Left lung (tissue), 14 donors: ENCODE results near the gene RNASEH2A. TPM values are rescaled to one million over a fixed set of nuclear protein-coding genes. Genes with fewer than 3 reads are reported as not detected.

Experiments
- ATAC-seq: fragments of 200-7000 bp; cut with Tn5 transposase; one replicate; pipeline ENCODE4 v1.9.1; 2020; ENCODE audit warnings: moderate library complexity
- DNase-seq, 4 donors: peaks; one replicate each; pipeline ENCODE4 v3.0.0-alpha.2; 2013 to 2020
- H3K27ac ChIP-seq, 2 donors: fragments of 200-600 bp; sonication (generic) in 1 of 2; one replicate each; pipeline versions ENCODE4 v1.5.0 to v1.8.0; 2020 to 2021
- H3K27me3 ChIP-seq, 2 donors: fragments of 200-600 bp; sonication (generic) in 1 of 2; one replicate each; pipeline versions ENCODE4 v1.5.0 to v1.8.0; 2020 to 2021
- H3K36me3 ChIP-seq, 2 donors: fragments of 200-600 bp; sonication (generic) in 1 of 2; one replicate each; pipeline versions ENCODE4 v1.5.0 to v1.8.0; 2020 to 2021
- H3K4me1 ChIP-seq, 2 donors: fragments of 200-600 bp; one replicate each; pipeline ENCODE4 v1.8.0; 2021
- H3K4me3 ChIP-seq, 2 donors: fragments of 200-600 bp; sonication (generic) in 1 of 2; one replicate each; pipeline versions ENCODE4 v1.5.0 to v1.8.0; 2020 to 2021; ENCODE audit warnings: mild to moderate bottlenecking in 1 of 2
- H3K9me3 ChIP-seq, 2 donors: fragments of 200-600 bp; sonication (generic) in 1 of 2; one replicate each; pipeline versions ENCODE4 v1.5.0 to v1.8.0; 2020 to 2021
- intact Hi-C, 2 donors: fragments of 100-400 bp; cut with DNase I; formaldehyde crosslinking; loops; one replicate each; pipeline versions ENCODE4 v1.11.2 to v1.14.2; 2022
- long read RNA-seq, 12 donors: library from polyadenylated mRNA in 2 of 12; unstranded in 2 of 12; transcript quantifications; one replicate each; pipeline ENCODE4 v2.0.0 and lab custom pipeline, GENCODE V29; 2019 to 2026
- polyA plus RNA-seq, 6 donors: library from polyadenylated mRNA; unstranded; fragments of 120-200 nt; gene quantifications; one replicate each; pipeline ENCODE4 v1.2.1, GENCODE V29; 2013; ENCODE audit not compliant: insufficient read length in 6 of 6
- total RNA-seq, 2 donors: library from RNA; stranded (reverse); fragmentation: NEBNext Ultra II Directional; extraction: Animal tissue kit (Norgen Biotek cat#: 25700); gene quantifications; one replicate each; pipeline ENCODE4 v1.2.1, GENCODE V29; 2021
- TF ChIP-seq, protein P1 (sequence below), 2 donors: fragments of 200-600 bp; sonication (generic) in 1 of 2; IDR thresholded peaks; one replicate each; pipeline versions ENCODE4 v1.5.0 to v1.8.0; 2021; ENCODE audit warnings: antibody characterized with exemption in 2 of 2
- donor health status: DM: no; HTN: yes; CAD: no.
- donor health status: DM: no; HTN: no; CAD: no.

The RNASEH2A gene
- 10 to 100 TPM; 10.9 to 16.6 TPM for total RNA-seq
- 10 to 100 TPM; 29.1 to 47.4 (median 34.3) TPM for polyA plus RNA-seq
- long read RNA-seq, donor 1, transcript RNASEH2A-201 (8 exons, 2,753 nt): major isoform, 34 of 38 reads
- long read RNA-seq, donor 1, partial matches to known transcripts: 0 of 38 reads
- long read RNA-seq, donor 1, other reads (novel, unspliced or antisense): 0 of 38 reads
- long read RNA-seq, donor 2, transcript RNASEH2A-201 (8 exons, 2,753 nt): major isoform, 15 of 15 reads
- long read RNA-seq, donor 2, partial matches to known transcripts: 0 of 15 reads
- long read RNA-seq, donor 2, other reads (novel, unspliced or antisense): 0 of 15 reads
- long read RNA-seq, donor 3, transcript RNASEH2A-201 (8 exons, 2,753 nt): major isoform, 11 of 14 reads
- long read RNA-seq, donor 3, partial matches to known transcripts: 0 of 14 reads
- long read RNA-seq, donor 3, other reads (novel, unspliced or antisense): 0 of 14 reads
- long read RNA-seq, donor 4, transcript RNASEH2A-201 (8 exons, 2,753 nt): major isoform, 17 of 19 reads
- long read RNA-seq, donor 4, partial matches to known transcripts: 1 of 19 reads
- long read RNA-seq, donor 4, other reads (novel, unspliced or antisense): 0 of 19 reads
- long read RNA-seq, donor 5, transcript RNASEH2A-201 (8 exons, 2,753 nt): major isoform, 14 of 17 reads
- long read RNA-seq, donor 5, partial matches to known transcripts: 0 of 17 reads
- long read RNA-seq, donor 5, other reads (novel, unspliced or antisense): 0 of 17 reads
- long read RNA-seq, donor 6, transcript RNASEH2A-201 (8 exons, 2,753 nt): major isoform, 25 of 27 reads
- long read RNA-seq, donor 6, partial matches to known transcripts: 0 of 27 reads
- long read RNA-seq, donor 6, other reads (novel, unspliced or antisense): 0 of 27 reads
- long read RNA-seq, donor 7, transcript RNASEH2A-201 (8 exons, 2,753 nt): major isoform, 7 of 7 reads
- long read RNA-seq, donor 7, partial matches to known transcripts: 0 of 7 reads
- long read RNA-seq, donor 7, other reads (novel, unspliced or antisense): 0 of 7 reads
- long read RNA-seq, donor 8, transcript RNASEH2A-201 (8 exons, 2,753 nt): major isoform, 13 of 16 reads
- long read RNA-seq, donor 8, partial matches to known transcripts: 0 of 16 reads
- long read RNA-seq, donor 8, other reads (novel, unspliced or antisense): 0 of 16 reads
- long read RNA-seq, donor 9: 0 reads
- long read RNA-seq, donor 10, transcript RNASEH2A-201 (8 exons, 2,753 nt): major isoform, 36 of 37 reads
- long read RNA-seq, donor 10, partial matches to known transcripts: 0 of 37 reads
- long read RNA-seq, donor 10, other reads (novel, unspliced or antisense): 1 of 37 reads
- long read RNA-seq, donor 11: 0 reads
- long read RNA-seq, donor 12, transcript RNASEH2A-201 (8 exons, 2,753 nt): major isoform, 15 of 18 reads
- long read RNA-seq, donor 12, partial matches to known transcripts: 0 of 18 reads
- long read RNA-seq, donor 12, other reads (novel, unspliced or antisense): 0 of 18 reads

DNA sequence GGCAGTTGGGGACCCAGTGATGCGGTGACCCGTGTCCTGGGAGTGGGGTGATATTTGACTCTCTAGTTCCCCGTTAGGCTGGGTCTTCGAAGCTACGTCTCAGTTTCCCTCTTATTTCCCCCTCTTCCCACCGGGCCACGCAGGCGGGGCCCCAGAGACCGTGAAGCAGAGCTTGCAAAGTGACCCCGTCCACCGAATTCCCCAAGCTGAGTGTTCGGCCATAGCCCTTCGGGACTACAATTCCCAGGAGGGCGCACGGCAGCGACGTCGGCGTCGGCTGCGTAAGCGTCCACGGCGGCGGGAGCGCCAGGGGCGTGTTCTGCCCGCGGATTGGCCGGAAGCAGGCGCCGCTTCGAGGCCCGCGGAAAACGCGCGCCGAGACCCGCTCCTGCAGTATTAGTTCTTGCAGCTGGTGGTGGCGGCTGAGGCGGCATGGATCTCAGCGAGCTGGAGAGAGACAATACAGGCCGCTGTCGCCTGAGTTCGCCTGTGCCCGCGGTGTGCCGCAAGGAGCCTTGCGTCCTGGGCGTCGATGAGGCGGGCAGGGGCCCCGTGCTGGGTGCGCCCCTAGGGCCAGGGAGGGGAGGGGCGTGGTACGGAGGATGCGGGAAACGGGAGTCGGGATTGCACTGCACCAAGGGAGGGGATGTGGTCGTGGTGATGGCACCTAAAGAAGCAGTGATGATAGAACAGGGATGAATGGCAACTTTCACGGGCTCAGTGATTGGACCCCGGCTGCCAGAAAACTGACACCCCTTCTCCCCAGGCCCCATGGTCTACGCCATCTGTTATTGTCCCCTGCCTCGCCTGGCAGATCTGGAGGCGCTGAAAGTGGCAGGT, at the start of gene RNASEH2A:
RNASEH2A (plus strand) TSS at position 343 of the 840 bp plus-strand sequence; CDS start at position 433, 90 bp downstream.
- peak; percentile 82 to 98 (median 93) for DNase-seq
- intact Hi-C loops: no loop called here

DNA sequence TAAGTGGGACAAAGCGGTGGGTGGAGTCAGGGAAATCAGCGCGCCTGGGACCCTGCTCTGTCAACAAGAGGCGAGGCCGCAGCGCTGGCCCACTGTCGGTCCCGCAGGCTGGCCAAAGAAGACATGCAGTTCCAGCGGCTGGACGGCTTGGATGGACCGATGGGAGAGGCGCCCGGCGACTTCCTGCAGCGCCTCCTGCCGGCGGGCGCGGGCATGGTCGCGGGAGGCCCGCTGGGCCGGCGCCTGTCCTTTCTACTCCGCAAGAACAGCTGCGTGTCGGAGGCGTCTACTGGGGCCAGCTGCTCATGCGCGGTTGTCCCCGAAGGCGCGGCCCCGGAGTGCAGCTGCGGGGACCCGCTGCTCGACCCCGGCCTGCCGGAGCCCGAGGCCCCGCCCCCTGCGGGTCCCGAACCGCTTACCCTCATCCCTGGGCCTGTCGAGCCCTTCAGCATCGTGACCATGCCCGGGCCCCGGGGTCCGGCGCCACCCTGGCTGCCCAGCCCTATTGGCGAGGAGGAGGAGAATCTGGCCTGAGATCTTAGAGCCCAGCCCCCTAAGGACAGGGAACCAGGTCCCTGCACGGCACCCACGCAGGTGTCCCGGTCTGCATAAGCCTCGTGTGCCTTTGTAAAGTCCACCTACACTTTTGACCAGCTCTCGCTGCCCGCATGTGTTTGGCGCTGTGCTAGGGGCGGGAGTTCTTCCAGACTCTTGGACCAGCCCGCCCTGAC, 48.7 kb upstream of the RNASEH2A start:
- no peaks in the 10 kb centered on the region for H3K9me3 ChIP-seq
- H3K36me3 ChIP-seq: peaks cover 0 to 10% of the 10 kb centered on the region in 2 donors
- intact Hi-C loops: loop anchor here in 1 of 2 donors (5.0 kb wide), 1 partner anchor 95 kb away; no protein-coding TSS in a partner anchor
- H3K4me3 ChIP-seq: peak overlapping the region; percentile 30 to 32
- H3K4me1 ChIP-seq: peaks cover 0 to 17% of the 10 kb centered on the region in 2 donors
- TF ChIP-seq, protein P1, sequence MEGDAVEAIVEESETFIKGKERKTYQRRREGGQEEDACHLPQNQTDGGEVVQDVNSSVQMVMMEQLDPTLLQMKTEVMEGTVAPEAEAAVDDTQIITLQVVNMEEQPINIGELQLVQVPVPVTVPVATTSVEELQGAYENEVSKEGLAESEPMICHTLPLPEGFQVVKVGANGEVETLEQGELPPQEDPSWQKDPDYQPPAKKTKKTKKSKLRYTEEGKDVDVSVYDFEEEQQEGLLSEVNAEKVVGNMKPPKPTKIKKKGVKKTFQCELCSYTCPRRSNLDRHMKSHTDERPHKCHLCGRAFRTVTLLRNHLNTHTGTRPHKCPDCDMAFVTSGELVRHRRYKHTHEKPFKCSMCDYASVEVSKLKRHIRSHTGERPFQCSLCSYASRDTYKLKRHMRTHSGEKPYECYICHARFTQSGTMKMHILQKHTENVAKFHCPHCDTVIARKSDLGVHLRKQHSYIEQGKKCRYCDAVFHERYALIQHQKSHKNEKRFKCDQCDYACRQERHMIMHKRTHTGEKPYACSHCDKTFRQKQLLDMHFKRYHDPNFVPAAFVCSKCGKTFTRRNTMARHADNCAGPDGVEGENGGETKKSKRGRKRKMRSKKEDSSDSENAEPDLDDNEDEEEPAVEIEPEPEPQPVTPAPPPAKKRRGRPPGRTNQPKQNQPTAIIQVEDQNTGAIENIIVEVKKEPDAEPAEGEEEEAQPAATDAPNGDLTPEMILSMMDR (IDR thresholded peaks at IDR 0.05): peak; percentile 87 to 96
- H3K27ac ChIP-seq: no peak overlapping the region
- DNase-seq: peak; percentile 42 to 93 (median 73)
- H3K27me3 ChIP-seq: peaks cover 0 to 39% of the 10 kb centered on the region in 2 donors
- peak; percentile 94 for ATAC-seq

More for the DNA sequence above, at the start of gene RNASEH2A:
- H3K9me3 ChIP-seq: no peaks in the 10 kb centered on the region
- H3K4me1 ChIP-seq: peaks cover 16 to 25% of the 10 kb centered on the region in 2 donors
- ATAC-seq: peak; percentile 91
- peaks cover 0 to 17% of the 10 kb centered on the region in 2 donors for H3K27me3 ChIP-seq
- H3K27ac ChIP-seq: peak within 1 kb of the TSS in 1 of 2 donors; percentile 74
- H3K4me3 ChIP-seq: peak within 1 kb of the TSS; percentile 57 to 77
- TF ChIP-seq, protein P1 (IDR thresholded peaks at IDR 0.05): peak in 1 of 2 donors; percentile 14
- H3K36me3 ChIP-seq: no peaks in the 10 kb centered on the region

DNA sequence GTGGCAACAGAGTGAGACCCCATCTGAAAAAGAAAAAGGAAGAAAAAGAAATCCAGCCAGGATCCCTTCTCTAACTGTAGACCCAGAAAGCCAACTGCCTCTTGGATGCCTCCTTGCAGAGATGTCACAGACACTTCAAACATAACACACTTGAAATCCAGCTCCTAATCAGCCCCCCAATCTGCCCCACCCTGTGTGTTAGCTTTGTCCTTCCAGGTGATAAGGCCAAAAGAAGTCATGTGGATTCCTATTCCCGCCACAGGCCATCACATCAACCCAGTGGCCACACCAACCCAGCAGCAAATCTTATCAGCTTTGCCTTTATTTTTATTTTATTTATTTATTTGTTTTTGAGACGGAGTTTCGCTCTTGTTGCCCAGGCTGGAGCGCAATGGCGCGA, 46.7 kb upstream of the RNASEH2A start:
- Histone ChIP-seq H3K36me3 (peaks cover 0 to 28% of the 10 kb centered on the region in 2 donors), H3K9me3 (no peaks in the 10 kb centered on the region), H3K4me1 (peaks cover 0 to 17% of the 10 kb centered on the region in 2 donors), H3K4me3 (no peak overlapping the region), H3K27me3 (peaks cover 0 to 20% of the 10 kb centered on the region in 2 donors), H3K27ac (no peak overlapping the region)
- TF ChIP-seq, protein P1 (IDR thresholded peaks at IDR 0.05): no peak
- intact Hi-C loops: loop anchor here in 1 of 2 donors (5.0 kb wide), 2 partner anchors 38 to 93 kb away; no protein-coding TSS in a partner anchor
- DNase-seq (no peak), ATAC-seq (no peak)
